HG02678 (cell line): Measurements from ENCODE around the gene TSPEAR.

ENCODE experiments used
- ATAC-seq: cut with Tn5 transposase; IDR thresholded peaks from one replicate; pipeline ENCODE4 v1.9.1; 2021; ENCODE audit warnings: mild to moderate bottlenecking, moderate library complexity; ENCODE audit not compliant: unreplicated experiment

TSPEAR gene

GRCh38 chr21:44741921-44742320 is 30.5 kb upstream of the TSPEAR start:
- ATAC-seq, result no peak

GRCh38 chr21:44740742-44741141 is 29.4 kb upstream of the TSPEAR start:
- ATAC-seq, result no peak

GRCh38 chr21:44739316-44739715 is 27.9 kb upstream of the TSPEAR start:
- no peak for ATAC-seq

- ATAC-seq, result no peak
Measured at GRCh38 chr21:44738621-44739020, 27.2 kb upstream of the TSPEAR start.

GRCh38 chr21:44737706-44738354 is 26.5 kb upstream of the TSPEAR start:
- ATAC-seq, result no peak

- no peak for ATAC-seq
Measured at GRCh38 chr21:44736291-44737004, 25.1 kb upstream of the TSPEAR start.

GRCh38 chr21:44735821-44736220 is 24.4 kb upstream of the TSPEAR start:
- ATAC-seq, result no peak

GRCh38 chr21:44734841-44735240 is 23.5 kb upstream of the TSPEAR start:
- no peak for ATAC-seq

GRCh38 chr21:44734026-44734745 is 22.8 kb upstream of the TSPEAR start:
- ATAC-seq, result no peak

- no peak for ATAC-seq
Measured at GRCh38 chr21:44732956-44733355, 21.6 kb upstream of the TSPEAR start.

GRCh38 chr21:44732263-44732662 is 20.9 kb upstream of the TSPEAR start:
- no peak for ATAC-seq

GRCh38 chr21:44730951-44731579 is 19.7 kb upstream of the TSPEAR start:
- ATAC-seq, result no peak

- ATAC-seq, result no peak
Measured at GRCh38 chr21:44730028-44730395, 18.6 kb upstream of the TSPEAR start.

- no peak for ATAC-seq
Measured at GRCh38 chr21:44729336-44730027, 18.1 kb upstream of the TSPEAR start.

GRCh38 chr21:44728716-44729115 is 17.3 kb upstream of the TSPEAR start:
- no peak for ATAC-seq

- no peak for ATAC-seq
Measured at GRCh38 chr21:44727757-44728156, 16.4 kb upstream of the TSPEAR start.

GRCh38 chr21:44727321-44727720 is 15.9 kb upstream of the TSPEAR start:
- ATAC-seq, result no peak

GRCh38 chr21:44726826-44727225 is 15.5 kb upstream of the TSPEAR start:
- no peak for ATAC-seq

GRCh38 chr21:44724926-44725325 is 13.6 kb upstream of the TSPEAR start:
- ATAC-seq, result no peak

GRCh38 chr21:44724196-44724595 is 12.8 kb upstream of the TSPEAR start:
- ATAC-seq, result no peak
